ENCODE results near the gene ANG. TPM values are rescaled to one million over a fixed set of nuclear protein-coding genes. Genes with fewer than 3 reads are reported as not detected.
"Not testable (repeated sequence)": the region's sequence is repeated elsewhere in the genome, so short reads cannot be mapped to it uniquely, and the experiment has no call there.

ANG gene
- total RNA-seq (2014; rRNA removed; shearing (Covaris generic); ENCODE audit: low replicate concordance), result 2.0 and 3.4 TPM in 2 replicates

DNA sequence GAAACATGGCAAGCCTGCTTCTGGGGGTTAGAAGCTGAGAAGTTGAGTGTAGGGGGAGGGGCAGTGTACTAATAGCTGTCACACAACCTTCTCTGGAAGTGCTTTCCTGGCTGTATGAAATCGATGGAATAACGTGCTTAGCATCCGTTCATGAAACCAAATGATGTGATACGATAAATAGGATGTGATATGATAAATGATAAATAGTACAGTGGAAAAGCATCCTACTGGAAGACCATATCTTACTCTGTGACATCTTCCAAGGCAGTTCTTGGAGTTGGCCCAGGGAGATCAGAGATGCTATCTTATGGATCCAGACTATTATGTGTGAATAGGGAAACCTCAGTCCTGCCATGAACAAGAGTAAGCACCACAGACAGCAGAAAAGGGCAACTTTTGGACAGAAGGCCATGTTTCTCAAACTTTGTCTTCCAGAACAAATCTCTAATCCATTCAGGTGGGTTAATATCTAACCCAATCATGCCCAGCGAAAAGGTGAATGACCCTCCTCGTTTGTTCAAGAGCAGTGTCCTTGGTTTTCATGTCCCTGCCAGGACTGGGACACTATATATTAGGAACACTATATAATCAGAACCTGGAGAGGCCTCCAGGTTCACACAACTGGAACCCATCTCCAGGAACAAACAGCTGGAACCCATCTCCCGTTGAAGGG lies at the start of gene ANG:
TSS of gene ANG (plus strand) at position 598 of the 673 bp plus-strand sequence. CDS start 4,801 bp downstream, outside the sequence.
- in situ Hi-C loops (cut with HindIII; ENCODE audit: low pct_unique_long_range_greater_than_20kb, low sequenced_read_pairs), result no loop called here

GRCh38 chr14:20641591-20641990 lies 47.0 kb upstream of the ANG start, which contains the start of gene OR6S1:
Gene OR6S1, minus strand, starts transcription at chr14:20641691. Its CDS starts 0 bp downstream, at chr14:20641691.
- in situ Hi-C loops (cut with HindIII; ENCODE audit: low pct_unique_long_range_greater_than_20kb, low sequenced_read_pairs), result no loop called here
- no peak for DNase-seq (ENCODE audit: low read depth)

More for the DNA sequence above, at the start of gene ANG:
- DNase-seq (ENCODE audit: low read depth), result no peak

- in situ Hi-C loops (cut with HindIII; ENCODE audit: low pct_unique_long_range_greater_than_20kb, low sequenced_read_pairs), result no loop called here
- no peak for DNase-seq (ENCODE audit: low read depth)
Observed at GRCh38 chr14:20642182-20642581, 46.4 kb upstream of the ANG start.

DNA sequence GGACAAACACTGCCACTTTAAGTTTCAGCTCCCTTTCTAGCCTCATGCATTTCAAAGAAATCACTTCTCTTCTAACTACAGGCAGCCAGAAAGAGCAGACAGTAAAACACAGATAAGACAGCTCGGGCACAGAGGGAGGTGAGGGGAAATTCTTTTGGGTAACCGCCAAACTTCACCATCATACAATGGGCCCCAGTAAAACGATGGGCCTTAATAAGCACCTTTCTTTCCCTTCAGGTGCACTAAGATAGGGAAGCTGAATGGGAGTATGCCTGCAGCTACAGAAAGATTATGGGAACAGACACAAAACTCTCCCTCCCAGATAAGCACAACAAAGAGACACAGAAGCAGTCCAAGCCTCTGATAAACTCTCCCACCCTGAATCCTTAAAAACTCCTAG lies 45.8 kb upstream of the ANG start:
- in situ Hi-C loops (cut with HindIII; ENCODE audit: low pct_unique_long_range_greater_than_20kb, low sequenced_read_pairs); DNase-seq (ENCODE audit: low read depth): not testable (repeated sequence)

- in situ Hi-C loops (cut with HindIII; ENCODE audit: low pct_unique_long_range_greater_than_20kb, low sequenced_read_pairs), result no loop called here
- no peak for DNase-seq (ENCODE audit: low read depth)
Observed at GRCh38 chr14:20644520-20644919, 44.0 kb upstream of the ANG start.

GRCh38 chr14:20645481-20645880 lies 43.1 kb upstream of the ANG start:
- no peak for DNase-seq (ENCODE audit: low read depth)
- in situ Hi-C loops (cut with HindIII; ENCODE audit: low pct_unique_long_range_greater_than_20kb, low sequenced_read_pairs), result no loop called here

DNA sequence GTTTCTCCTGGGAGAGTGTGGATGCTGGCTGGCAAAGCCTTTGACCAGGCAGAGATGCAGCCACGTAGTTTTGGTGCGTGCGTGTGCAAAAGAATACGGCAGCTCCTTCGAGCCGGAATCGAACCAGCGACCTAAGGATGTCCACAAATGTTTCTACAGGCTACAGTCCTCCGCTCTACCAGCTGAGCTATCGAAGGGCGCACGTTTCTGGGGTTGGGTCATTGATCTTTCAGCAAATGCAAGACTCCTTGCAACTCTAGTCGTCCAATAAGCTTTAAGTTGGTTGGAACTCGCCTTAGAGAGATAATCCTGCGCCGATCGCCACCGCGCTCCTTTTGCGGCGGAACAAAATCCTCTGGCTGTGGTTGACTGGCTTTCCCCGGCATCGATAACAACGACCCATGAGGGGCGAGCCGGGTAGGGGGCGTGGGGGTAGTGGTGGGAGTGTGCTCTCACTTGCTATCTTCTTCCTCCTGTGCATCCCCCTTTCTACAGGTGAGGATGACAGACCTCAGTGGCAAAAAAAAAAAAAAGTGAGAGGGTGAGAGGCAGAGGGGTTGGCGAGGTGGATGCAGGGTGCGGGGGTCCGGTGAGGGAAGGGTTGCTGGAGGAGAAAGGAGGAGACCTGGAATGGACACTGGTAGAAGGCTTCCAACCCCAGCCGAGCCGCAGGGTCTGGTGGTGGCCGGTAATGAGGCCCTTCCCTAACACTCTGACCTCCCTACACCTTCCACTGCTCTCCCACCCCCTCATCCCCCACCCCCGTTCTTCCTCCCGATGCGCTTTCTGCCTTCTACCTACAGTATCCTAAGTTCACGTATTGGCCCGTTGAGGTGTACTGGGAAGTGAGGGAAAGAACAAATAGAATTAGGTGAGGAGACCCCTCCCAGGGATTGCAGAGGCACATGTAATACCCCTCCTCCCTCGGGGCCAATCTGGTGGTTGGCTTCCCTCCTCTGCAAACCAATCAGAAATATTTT lies 35.3 kb upstream of the ANG start:
- DNase-seq (ENCODE audit: low read depth), result peak; percentile 53
- in situ Hi-C loops (cut with HindIII; ENCODE audit: low pct_unique_long_range_greater_than_20kb, low sequenced_read_pairs), result no loop called here

DNA sequence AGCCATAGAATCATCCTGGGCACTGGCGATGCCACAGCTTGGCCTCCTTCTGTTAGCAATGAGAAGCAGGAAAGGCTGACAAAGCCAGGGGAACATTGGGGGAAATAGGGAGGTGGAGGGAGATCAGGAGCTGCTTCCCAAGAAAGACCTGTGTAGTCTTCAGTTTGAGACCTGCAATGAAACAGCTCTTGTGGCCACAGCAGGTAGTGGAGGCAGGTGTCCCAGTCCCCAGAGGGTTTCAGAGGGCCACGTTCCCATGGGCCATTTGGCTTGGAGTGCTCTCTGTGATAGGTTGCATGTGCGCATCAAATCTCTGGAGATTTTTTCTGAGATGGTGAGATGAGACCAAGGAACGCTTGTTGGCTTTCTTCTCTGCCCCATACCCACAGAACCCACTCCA lies 32.7 kb upstream of the ANG start:
- in situ Hi-C loops (cut with HindIII; ENCODE audit: low pct_unique_long_range_greater_than_20kb, low sequenced_read_pairs), result no loop called here
- no peak for DNase-seq (ENCODE audit: low read depth)

DNA sequence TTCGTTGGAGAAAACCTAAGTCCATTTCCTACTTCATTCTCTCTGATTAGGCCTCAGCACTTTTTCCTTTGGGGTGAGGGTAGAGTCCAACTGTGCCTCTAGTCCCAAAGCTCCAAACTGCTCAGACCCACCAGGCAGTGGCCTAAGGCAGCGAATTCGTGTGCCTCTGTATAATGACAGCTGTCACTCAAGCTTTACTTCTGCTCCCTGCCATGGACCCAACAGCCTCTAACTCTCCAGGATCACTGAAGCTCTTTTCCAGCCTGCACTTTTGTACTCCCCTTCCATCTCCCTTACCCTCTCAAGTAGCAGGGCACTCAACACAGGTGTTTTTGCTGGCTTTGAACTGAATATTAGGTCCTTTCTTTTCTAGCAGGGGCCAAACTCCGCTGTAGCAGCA lies 32.3 kb upstream of the ANG start:
- DNase-seq (ENCODE audit: low read depth), result no peak
- in situ Hi-C loops (cut with HindIII; ENCODE audit: low pct_unique_long_range_greater_than_20kb, low sequenced_read_pairs), result no loop called here

- in situ Hi-C loops (cut with HindIII; ENCODE audit: low pct_unique_long_range_greater_than_20kb, low sequenced_read_pairs), result no loop called here
Observed at GRCh38 chr14:20657216-20658211, 31.1 kb upstream of the ANG start.

GRCh38 chr14:20658246-20658645 lies 30.3 kb upstream of the ANG start:
- in situ Hi-C loops (cut with HindIII; ENCODE audit: low pct_unique_long_range_greater_than_20kb, low sequenced_read_pairs), result no loop called here
- no peak for DNase-seq (ENCODE audit: low read depth)

More at GRCh38 chr14:20657216-20658211, 31.1 kb upstream of the ANG start:
- peak; percentile 11 for DNase-seq (ENCODE audit: low read depth)

GRCh38 chr14:20659336-20659735 lies 29.2 kb upstream of the ANG start:
- no peak for DNase-seq (ENCODE audit: low read depth)

DNA sequence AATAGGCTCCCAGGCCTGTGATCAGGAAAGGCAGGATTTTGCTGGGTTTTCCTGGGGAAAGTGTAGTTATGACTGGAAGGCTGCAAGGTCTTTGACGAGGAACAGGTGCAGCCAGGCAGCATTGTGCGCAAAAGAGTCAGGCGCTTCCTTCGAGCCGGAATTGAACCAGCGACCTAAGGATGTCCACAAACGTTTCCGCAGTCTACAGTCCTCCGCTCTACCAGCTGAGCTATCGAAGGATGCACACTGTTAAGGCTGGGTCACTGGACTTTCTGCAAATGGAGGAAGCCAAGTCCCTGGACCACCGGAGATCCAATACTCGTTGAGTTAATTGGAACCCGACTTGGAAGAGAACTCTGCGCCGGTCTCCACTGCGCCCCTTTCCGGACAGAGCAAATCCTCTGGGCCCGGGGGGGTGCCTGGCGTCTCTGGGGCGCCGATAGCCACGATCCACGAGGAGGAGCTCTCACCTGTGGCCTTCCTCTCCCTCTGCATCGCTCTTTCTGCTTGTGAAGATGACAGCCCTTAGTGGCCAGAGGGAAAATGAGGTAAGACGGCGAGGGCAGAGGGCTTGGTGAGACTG lies 28.7 kb upstream of the ANG start:
- DNase-seq (ENCODE audit: low read depth), result no peak
- in situ Hi-C loops (cut with HindIII; ENCODE audit: low pct_unique_long_range_greater_than_20kb, low sequenced_read_pairs), result no loop called here

More at GRCh38 chr14:20659336-20659735, 29.2 kb upstream of the ANG start:
- in situ Hi-C loops (cut with HindIII; ENCODE audit: low pct_unique_long_range_greater_than_20kb, low sequenced_read_pairs), result no loop called here

- in situ Hi-C loops (cut with HindIII; ENCODE audit: low pct_unique_long_range_greater_than_20kb, low sequenced_read_pairs), result no loop called here
- DNase-seq (ENCODE audit: low read depth), result no peak
Observed at GRCh38 chr14:20661197-20661596, 27.4 kb upstream of the ANG start.

DNA sequence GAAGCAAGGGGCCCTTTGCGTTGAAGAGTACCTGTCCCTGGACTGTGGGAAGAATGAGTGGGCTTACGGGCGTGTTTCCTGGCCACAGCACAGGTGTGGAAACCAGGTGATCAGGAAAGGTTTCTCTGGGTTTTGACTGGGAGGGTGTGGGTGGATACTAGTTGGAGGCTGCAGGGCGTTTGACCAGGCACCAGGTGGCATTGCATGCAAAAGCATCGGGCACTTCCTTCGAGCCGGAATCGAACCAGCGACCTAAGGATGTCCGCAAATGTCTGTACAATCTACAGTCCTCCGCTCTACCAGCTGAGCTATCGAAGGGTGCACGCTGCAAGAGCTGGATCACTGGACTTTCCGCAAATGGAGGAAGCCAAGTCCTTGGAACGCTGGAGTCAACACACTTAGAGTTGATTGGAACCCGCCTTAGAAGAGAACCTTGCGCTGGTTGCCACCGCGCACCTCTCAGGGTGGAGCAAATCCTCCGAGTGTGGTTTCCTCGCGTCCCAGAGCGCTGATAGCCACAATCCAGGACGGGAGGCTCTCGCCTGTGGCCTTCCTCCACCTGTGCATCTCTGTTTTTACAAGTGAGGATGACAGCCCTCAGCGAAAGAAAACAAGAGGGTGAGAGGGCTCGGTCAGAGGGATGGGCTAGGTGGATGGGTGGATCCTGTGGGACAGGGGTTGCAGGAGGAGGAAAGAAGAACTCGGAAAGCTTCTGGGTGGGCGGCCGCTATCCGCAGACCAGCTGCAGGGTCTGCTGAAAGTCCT lies 25.4 kb upstream of the ANG start:
- in situ Hi-C loops (cut with HindIII; ENCODE audit: low pct_unique_long_range_greater_than_20kb, low sequenced_read_pairs), result no loop called here
- DNase-seq (ENCODE audit: low read depth), result peak; percentile 73

GRCh38 chr14:20666400-20666961 lies 22.1 kb upstream of the ANG start:
- in situ Hi-C loops (cut with HindIII; ENCODE audit: low pct_unique_long_range_greater_than_20kb, low sequenced_read_pairs); DNase-seq (ENCODE audit: low read depth): not testable (repeated sequence)

DNA sequence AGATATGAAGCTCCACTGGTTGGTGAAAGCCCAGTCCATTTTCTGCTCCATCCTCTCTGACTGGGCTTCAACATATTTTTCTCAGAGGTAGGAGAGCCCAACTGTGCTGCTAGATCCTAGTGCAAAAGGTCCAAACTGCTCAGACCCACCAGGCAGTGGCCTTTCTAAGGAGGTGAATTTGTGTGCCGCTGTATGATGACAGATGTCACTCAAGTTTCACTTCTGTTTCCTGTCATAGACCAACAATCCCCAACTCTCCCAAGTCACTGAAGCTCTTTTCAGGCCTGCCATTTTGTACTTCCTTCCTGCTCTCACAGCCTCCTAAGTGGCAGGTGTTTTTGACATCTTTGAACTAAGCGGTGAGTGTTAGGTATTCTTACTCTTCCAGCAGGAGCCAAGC lies 20.6 kb upstream of the ANG start:
- in situ Hi-C loops (cut with HindIII; ENCODE audit: low pct_unique_long_range_greater_than_20kb, low sequenced_read_pairs), result no loop called here
- no peak for DNase-seq (ENCODE audit: low read depth)
